Transverse colon (tissue), 3 donors: ENCODE data around the gene TSTD1.

Experiments used
- EP300 ChIP-seq: sonication (generic); formaldehyde crosslinking; IDR thresholded peaks from one replicate; pipeline ENCODE4 v1.6.1; 2017; ENCODE audit warnings: antibody characterized with exemption, low read depth
- TF ChIP-seq, protein P1 (sequence below), 5 experiments: fragments of 200-600 bp in 3 of 5; fragments of 450-650 bp in 2 of 5; sonication (generic) in 3 of 5; IDR thresholded peaks; 1 replicate in 2 of 5; 2 replicates in 3 of 5; pipeline ENCODE4 v1.5.1; 2016 to 2017; ENCODE audit warnings: antibody characterized with exemption in 5 of 5, inconsistent platforms in 3 of 5, mild to moderate bottlenecking in 2 of 5, moderate library complexity in 1 of 5

DNA sequence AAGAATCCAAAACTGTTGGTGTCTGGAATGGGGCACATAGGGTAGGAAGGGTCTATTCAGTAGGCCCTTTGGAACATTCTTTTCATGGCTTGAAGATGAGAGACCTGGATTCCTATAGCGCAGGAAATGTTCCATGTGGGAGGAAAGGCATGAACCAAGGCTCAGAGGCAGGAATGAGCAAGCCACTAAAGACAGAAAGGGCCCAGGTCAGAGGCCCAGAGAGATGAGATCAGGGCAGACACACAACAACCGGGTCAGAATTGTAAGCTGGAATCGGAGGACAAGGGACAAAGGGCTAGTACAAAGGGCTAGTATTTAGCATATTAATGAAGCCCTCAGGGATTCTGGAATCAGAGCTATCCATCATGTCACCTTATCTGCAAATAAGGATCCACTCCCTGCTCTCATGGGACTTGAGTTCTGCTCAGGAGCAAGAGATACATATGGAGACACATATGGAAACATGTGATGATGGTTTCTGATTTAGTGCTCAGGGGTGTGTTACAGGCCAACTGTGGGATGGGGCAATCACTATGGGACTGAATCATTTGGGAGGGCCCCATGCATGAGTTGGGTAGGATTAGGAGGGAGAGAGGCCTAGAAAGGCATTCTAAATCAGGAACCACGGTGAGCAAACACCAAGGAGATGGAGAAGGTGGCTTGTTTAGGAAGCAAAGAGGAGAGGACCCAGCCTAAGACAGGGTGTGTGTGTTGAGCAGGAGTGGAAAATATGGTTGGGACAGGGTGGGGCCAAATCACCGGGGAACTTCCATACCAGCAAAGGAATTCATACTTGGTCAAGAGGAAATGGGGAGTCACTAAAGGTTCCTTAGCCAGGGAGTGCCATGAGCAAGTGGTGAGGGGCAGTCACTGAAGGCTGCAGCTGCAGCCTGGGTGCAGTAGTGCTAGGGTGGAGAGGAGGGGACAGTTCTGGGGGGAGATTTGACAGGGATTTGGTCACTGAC, 42.0 kb upstream of the TSTD1 start:
- TF ChIP-seq, protein P1, sequence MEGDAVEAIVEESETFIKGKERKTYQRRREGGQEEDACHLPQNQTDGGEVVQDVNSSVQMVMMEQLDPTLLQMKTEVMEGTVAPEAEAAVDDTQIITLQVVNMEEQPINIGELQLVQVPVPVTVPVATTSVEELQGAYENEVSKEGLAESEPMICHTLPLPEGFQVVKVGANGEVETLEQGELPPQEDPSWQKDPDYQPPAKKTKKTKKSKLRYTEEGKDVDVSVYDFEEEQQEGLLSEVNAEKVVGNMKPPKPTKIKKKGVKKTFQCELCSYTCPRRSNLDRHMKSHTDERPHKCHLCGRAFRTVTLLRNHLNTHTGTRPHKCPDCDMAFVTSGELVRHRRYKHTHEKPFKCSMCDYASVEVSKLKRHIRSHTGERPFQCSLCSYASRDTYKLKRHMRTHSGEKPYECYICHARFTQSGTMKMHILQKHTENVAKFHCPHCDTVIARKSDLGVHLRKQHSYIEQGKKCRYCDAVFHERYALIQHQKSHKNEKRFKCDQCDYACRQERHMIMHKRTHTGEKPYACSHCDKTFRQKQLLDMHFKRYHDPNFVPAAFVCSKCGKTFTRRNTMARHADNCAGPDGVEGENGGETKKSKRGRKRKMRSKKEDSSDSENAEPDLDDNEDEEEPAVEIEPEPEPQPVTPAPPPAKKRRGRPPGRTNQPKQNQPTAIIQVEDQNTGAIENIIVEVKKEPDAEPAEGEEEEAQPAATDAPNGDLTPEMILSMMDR (IDR thresholded peaks at IDR 0.05): no peak
- TF ChIP-seq EP300: no peak
